MCF 10A (cell line): ENCODE measurements around the gene C2CD4A. TPM values are rescaled to one million over a fixed set of nuclear protein-coding genes. Genes with fewer than 3 reads are reported as not detected.

Experiments used
- BruUV-seq: library from RNA; stranded (reverse); fragments of 400-500 nt; replicated peaks from 2 replicates; lab custom pipeline; 2021; lab: Mats Ljungman, UMichigan
- CTCF ChIA-PET: fragments of 300-600 bp; sonication (Branson Sonifier 250); formaldehyde crosslinking; extraction: SDS; loops from one replicate; lab custom pipeline; 2021; ENCODE audit warnings: antibody characterized with exemption, inconsistent platforms; lab: Yijun Ruan, JAX
- POLR2A ChIA-PET: fragments of 300-600, 350-650 bp; sonication (Branson Sonifier 250); formaldehyde crosslinking; extraction: SDS; loops from one replicate; lab custom pipeline; 2020; ENCODE audit warnings: antibody characterized with exemption, inconsistent platforms; lab: Yijun Ruan, JAX
- DNase-seq: peaks from one replicate; pipeline ENCODE4 v3.0.0-alpha.2; 2018; ENCODE audit not compliant: unreplicated experiment
- H3K27ac Mint-ChIP-seq: one replicate; pipeline ENCODE4 v1.8.0; 2022; ENCODE audit warnings: mild to moderate bottlenecking, low read depth, mixed read lengths; ENCODE audit not compliant: unreplicated experiment
- H3K27me3 Mint-ChIP-seq: one replicate; pipeline ENCODE4 v1.8.0; 2022; ENCODE audit warnings: mixed read lengths; ENCODE audit not compliant: insufficient read depth, unreplicated experiment
- H3K36me3 Mint-ChIP-seq: one replicate; pipeline ENCODE4 v1.8.0; 2022; ENCODE audit warnings: mild to moderate bottlenecking, moderate library complexity, mixed read lengths; ENCODE audit not compliant: insufficient read depth, unreplicated experiment
- H3K4me1 Mint-ChIP-seq: one replicate; pipeline ENCODE4 v1.8.0; 2022; ENCODE audit warnings: mixed read lengths; ENCODE audit not compliant: insufficient read depth, unreplicated experiment
- H3K4me3 Mint-ChIP-seq: one replicate; pipeline ENCODE4 v1.8.0; 2022; ENCODE audit warnings: mild to moderate bottlenecking, moderate library complexity, mixed read lengths; ENCODE audit not compliant: unreplicated experiment
- H3K9me3 Mint-ChIP-seq: one replicate; pipeline ENCODE4 v1.8.0; 2022; ENCODE audit warnings: mixed read lengths; ENCODE audit not compliant: unreplicated experiment
- CTCF ChIP-seq: fragments of 200-600 bp; IDR thresholded peaks from one replicate; pipeline ENCODE4 v1.8.0; 2022; ENCODE audit warnings: antibody characterized with exemption, mild to moderate bottlenecking; ENCODE audit not compliant: unreplicated experiment
- intact Hi-C: fragments of 100-400 bp; cut with micrococcal nuclease; formaldehyde crosslinking; loops from 2 replicates; pipeline ENCODE4 v1.14.1; 2022
- total RNA-seq: library from RNA; stranded (reverse); gene quantifications from 2 replicates; pipeline ENCODE4 v1.2.3, GENCODE V29; 2022

C2CD4A gene
- total RNA-seq, 1 experiment from 2014 or later, result 0.16 TPM

GRCh38 chr15:62118520-62119226 lies 51.9 kb downstream of the C2CD4A start:
- Mint-ChIP-seq H3K4me1 (peaks cover 30% of the 10 kb centered on the region), H3K27ac (peak overlapping the region; percentile 86), H3K27me3 (no peaks in the 10 kb centered on the region), H3K36me3 (peaks cover 6% of the 10 kb centered on the region), H3K4me3 (peak overlapping the region; percentile 61), H3K9me3 (no peaks in the 10 kb centered on the region)
- ChIA-PET POLR2A (interaction anchor here (0.6 to 1.9 kb wide), 16 partner anchors 8 to 266 kb away, joined by 3 to 12 read pairs (median 4); partner anchors contain the start of gene VPS13C), CTCF (interaction anchor here (0.6 to 1.2 kb wide), 7 partner anchors 8 to 269 kb away, joined by 3 to 5 read pairs (median 3); no protein-coding TSS in a partner anchor)
- intact Hi-C loops, result no loop called here
- BruUV-seq, result TSS peak; percentile 96
- DNase-seq, result no peak
- no peak for TF ChIP-seq CTCF

- H3K9me3 Mint-ChIP-seq, result no peaks in the 10 kb centered on the region
- DNase-seq, result peak; percentile 94
- POLR2A ChIA-PET, result interaction anchor here (0.6 to 1.9 kb wide), 15 partner anchors 8 to 266 kb away, joined by 3 to 12 read pairs (median 4); partner anchors contain the start of gene VPS13C
- H3K4me1 Mint-ChIP-seq, result peaks cover 29% of the 10 kb centered on the region
- intact Hi-C loops, result no loop called here
- peak overlapping the region; percentile 86 for H3K27ac Mint-ChIP-seq
- H3K27me3 Mint-ChIP-seq, result no peaks in the 10 kb centered on the region
- CTCF ChIA-PET, result interaction anchor here (0.6 to 1.2 kb wide), 7 partner anchors 9 to 268 kb away, joined by 3 to 5 read pairs (median 3); no protein-coding TSS in a partner anchor
- H3K36me3 Mint-ChIP-seq, result peaks cover 4% of the 10 kb centered on the region
- BruUV-seq, result no TSS peak
- TF ChIP-seq CTCF, result no peak
- H3K4me3 Mint-ChIP-seq, result peak overlapping the region; percentile 61
Measured at GRCh38 chr15:62119227-62119864, 52.6 kb downstream of the C2CD4A start.

GRCh38 chr15:62119874-62120273 lies 53.1 kb downstream of the C2CD4A start:
- Mint-ChIP-seq H3K36me3 (no peaks in the 10 kb centered on the region), H3K27ac (peak overlapping the region; percentile 86)
- CTCF ChIA-PET, result interaction anchor here (0.5 to 0.7 kb wide), 2 partner anchors 37 to 60 kb away, joined by 3 to 4 read pairs; no protein-coding TSS in a partner anchor

More at GRCh38 chr15:62119874-62120273, 53.1 kb downstream of the C2CD4A start:
- POLR2A ChIA-PET, result interaction anchor here (1.0 to 1.6 kb wide), 5 partner anchors 7 to 60 kb away, joined by 4 to 12 read pairs (median 5); partner anchors contain the start of gene VPS13C
- Mint-ChIP-seq H3K9me3 (no peaks in the 10 kb centered on the region), H3K4me3 (no peak overlapping the region), H3K27me3 (no peaks in the 10 kb centered on the region), H3K4me1 (peaks cover 24% of the 10 kb centered on the region)
- intact Hi-C loops, result no loop called here
- TF ChIP-seq CTCF, result no peak
- BruUV-seq, result no TSS peak
- DNase-seq, result no peak

Other genes starting within 250 kb of the C2CD4A start
- 47.4 and 58.7 TPM in 2 replicates for gene VPS13C, start 6.5 kb upstream of the C2CD4A start, total RNA-seq
- not detected in 2 replicates for gene C2CD4B, start 98.3 kb downstream of the C2CD4A start, total RNA-seq